NCI-H510A treated with DMSO at 0.1 percent for 48 hours (cell line): ENCODE data around the gene GATD1.

Experiments
- DNase-seq: peaks from one replicate; lab custom pipeline; 2025; lab: John Stamatoyannopoulos, UW

GATD1 gene

GRCh38 chr11:812390-812789, 35.1 kb upstream of the GATD1 start:
- no peak for DNase-seq

- DNase-seq, result no peak
These were observed 34.4 kb upstream of the GATD1 start for GRCh38 chr11:811446-812245.

DNA sequence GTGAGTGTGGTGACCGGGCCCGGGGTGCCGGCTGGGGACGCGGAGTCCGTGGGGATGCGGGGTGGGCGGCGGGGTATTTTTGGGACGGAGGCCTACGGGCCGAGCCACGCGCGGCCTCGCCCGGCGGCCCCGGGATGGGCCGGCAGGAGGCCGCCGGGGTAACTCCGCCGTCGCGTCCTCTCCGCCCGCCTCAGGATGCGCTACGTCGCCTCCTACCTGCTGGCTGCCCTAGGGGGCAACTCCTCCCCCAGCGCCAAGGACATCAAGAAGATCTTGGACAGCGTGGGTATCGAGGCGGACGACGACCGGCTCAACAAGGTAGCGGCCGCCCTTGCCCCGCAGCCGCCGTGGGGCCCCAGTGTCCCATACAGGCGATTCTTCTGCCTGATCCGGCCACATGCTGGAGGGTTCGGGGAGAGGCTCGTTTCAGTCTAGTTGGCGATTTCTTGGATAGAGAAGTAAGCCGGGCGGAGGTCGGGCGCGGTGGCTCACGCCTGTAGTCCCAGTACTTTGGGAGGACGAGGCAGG, 32.8 kb upstream of the GATD1 start:
- no peak for DNase-seq

DNA sequence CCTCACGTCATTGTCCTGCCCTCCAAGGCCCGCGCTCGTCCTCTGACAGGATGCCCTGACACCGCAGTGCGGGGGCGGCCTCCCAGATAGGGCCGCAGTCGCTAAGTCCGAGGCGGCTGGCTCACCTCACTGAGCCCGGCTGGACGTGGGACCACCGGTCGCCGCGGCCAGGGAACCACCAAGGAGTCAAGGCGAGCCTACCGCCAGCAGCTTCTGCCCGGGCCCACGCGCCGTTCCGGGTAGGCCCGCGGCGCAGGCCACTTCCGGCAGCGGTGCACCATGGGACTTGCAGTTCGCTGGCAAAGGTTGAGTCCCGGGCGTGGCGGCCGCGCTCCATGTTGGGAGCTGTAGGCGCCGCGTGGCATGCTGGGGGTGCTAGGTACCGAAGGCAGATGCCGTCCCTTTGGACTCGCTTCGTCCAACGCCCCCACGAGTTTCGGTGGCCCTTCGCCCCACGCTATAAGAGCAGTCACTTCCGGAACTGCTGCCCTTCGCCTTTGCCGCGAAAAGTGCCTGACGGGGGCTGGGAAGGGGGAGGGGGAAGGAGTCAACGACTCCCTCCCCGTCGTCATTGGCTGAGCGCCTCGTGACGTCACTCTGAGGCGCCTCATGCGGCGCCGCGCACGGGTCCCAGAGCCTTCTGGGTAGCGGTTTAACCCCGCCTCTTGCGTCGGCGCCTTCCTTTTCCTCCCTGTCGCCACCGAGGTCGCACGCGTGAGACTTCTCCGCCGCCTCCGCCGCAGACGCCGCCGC, 32.2 kb upstream of the GATD1 start, which contains the start of gene RPLP2:
RPLP2 (plus strand) TSS at position 681 of the 753 bp plus-strand sequence. CDS start 268 bp downstream, outside the sequence.
- DNase-seq, result peak; percentile 86

- DNase-seq, result no peak
These were observed 31.4 kb upstream of the GATD1 start for GRCh38 chr11:808427-809286.

GRCh38 chr11:804599-804964, 27.3 kb upstream of the GATD1 start:
- DNase-seq, result no peak

- DNase-seq, result peak; percentile 25
These were observed 26.7 kb upstream of the GATD1 start for GRCh38 chr11:803770-804598.

- no peak for DNase-seq
These were observed 26.1 kb upstream of the GATD1 start for GRCh38 chr11:803467-803742.

GRCh38 chr11:802693-803466, 25.6 kb upstream of the GATD1 start:
- DNase-seq, result no peak

DNA sequence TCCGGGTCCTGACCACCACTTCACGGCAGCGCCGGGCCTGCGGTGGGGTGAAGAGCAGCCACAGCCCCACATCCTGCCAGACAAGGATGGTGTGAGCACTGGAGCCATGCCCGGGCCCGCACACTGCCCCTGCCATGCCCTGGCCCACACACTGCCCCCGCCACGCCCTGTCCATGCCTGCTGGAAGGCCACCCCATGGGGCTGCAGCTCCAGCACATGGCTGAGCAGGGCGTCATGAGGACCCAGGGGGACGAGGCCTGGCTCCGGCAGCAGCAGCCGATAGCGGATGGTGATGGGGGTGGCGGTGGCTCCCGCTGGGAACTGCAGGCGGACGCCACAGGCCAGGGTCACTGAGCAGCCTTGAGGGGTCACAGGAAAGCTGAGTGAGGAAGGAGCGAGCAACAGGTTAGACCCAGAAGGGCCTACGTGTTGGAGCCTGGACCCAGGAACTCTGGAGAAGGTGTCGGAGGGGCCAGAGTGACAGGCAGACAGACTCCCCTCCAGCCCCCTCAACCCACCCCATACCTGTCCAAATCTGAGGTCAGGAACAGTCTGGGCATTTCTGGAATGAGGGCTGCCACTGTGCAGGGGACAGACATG, 24.8 kb upstream of the GATD1 start:
- no peak for DNase-seq

DNA sequence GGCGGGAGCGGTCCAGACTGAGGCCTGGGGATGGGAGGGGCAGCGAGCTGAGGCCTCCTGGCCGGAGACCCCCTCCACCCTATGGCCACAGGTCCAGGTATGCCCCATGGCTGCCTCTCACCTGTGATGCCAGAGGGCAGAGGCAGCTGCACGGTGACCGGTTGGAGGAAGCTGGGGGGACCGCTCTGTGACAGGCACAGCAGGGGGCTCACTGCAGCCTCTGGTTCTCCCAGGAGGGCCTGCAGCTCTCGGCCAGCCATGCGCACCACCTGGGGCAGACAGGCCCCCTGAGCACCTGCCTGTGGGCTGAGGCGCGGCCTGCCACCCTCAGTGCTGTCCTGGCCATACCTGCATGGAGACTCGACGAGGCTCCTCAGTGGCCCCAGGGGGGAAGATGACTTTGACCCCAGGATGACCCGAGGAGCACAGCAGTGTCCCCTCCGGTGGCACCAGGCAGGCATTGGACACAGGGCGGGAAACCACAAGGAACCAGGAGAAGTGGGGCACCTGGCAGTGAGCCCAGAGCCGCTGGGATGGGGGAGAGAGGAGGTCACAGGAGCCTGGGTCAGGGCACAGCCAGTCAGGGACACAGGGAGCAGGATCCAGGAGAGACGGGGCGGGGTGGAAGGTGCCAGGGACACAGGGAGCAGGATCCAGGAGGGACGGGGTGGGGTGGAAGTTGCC, 24.0 kb upstream of the GATD1 start:
- no peak for DNase-seq

DNA sequence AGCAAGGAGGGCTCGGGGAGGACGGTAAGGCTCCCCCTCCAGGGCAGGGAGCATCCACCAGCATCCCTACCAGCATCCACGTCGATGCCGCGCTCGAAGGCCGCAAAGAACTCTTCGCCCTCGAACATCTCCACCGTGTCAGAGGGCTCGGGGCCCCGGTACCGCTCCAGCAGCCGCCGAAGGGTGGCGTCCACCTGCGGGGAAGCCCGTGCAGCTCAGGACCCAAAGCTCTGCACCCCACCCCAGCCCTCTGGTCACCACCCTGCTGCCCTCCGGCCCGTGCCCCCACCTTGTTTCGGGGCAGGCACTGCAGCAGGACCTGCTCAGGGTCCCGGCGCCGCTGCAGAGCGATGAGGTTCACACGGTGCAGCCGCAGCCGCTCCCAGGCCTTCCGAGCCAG, 23.2 kb upstream of the GATD1 start:
- no peak for DNase-seq

GRCh38 chr11:799641-800316, 22.5 kb upstream of the GATD1 start:
- no peak for DNase-seq

DNA sequence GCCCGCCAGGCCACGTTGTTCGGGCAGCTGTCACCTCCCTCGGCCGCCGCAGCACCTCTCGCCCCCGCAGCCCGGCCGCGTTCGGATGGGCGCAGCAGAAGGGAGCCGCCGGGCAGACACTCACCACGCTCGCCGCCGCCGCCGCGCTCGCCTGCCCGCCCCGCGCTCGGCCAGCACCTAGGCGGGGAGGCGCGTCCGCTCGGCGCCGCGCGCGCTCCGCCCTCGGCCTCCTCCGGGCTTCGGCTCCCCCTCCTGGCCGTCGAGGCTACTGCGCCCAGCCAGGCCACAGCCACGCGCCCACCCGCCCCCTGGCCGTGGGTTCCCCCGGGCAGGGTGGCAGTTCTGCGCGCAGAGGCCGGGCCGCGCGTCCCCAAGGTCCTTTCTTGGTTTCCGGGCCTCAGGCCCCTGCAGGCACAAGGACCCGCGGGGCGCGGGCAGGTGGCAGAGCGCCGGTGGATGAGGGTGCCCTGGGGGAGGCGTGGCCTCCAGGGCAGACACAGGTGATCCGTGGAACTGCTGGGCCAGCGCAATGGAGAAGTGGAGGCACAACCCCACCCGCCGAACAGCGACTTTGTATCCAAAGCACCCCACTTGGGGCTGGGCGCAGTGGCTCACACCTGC, 20.9 kb upstream of the GATD1 start, which contains the start of gene SLC25A22:
SLC25A22 (minus strand) TSS at position 189 of the 621 bp plus-strand sequence. CDS start 3,275 bp downstream, outside the sequence.
- peak; percentile 30 for DNase-seq

GRCh38 chr11:797296-798092, 20.2 kb upstream of the GATD1 start:
- peak; percentile 47 for DNase-seq

- no peak for DNase-seq
These were observed 19.4 kb upstream of the GATD1 start for GRCh38 chr11:796565-797295.
